GM21717 (cell line): ENCODE data around the gene SREK1IP1.

Experiments used
- ATAC-seq: cut with Tn5 transposase; IDR thresholded peaks from one replicate; pipeline ENCODE4 v1.9.1; 2021; ENCODE audit warnings: mild to moderate bottlenecking, moderate library complexity; ENCODE audit not compliant: unreplicated experiment

The SREK1IP1 gene

GRCh38 chr5:64768358-64769312 is at the start of gene SREK1IP1, which contains the start of gene CWC27:
TSS of gene SREK1IP1 (minus strand) at chr5:64768691. CDS start at chr5:64768517, 174 bp downstream.
TSS of gene CWC27 (plus strand) at chr5:64768930. CDS start at chr5:64769147, 217 bp downstream.
- peak; percentile 99 for ATAC-seq

GRCh38 chr5:64818245-64818644 is 49.8 kb upstream of the SREK1IP1 start:
- no peak for ATAC-seq

GRCh38 chr5:64814073-64814472 is 45.6 kb upstream of the SREK1IP1 start:
- peak; percentile 99 for ATAC-seq

- ATAC-seq = peak; percentile 47
Observed at GRCh38 chr5:64811050-64811640, 42.7 kb upstream of the SREK1IP1 start.

- ATAC-seq = no peak
Observed at GRCh38 chr5:64807520-64807919, 39.0 kb upstream of the SREK1IP1 start.

GRCh38 chr5:64806537-64806936 is 38.0 kb upstream of the SREK1IP1 start:
- ATAC-seq = no peak

- ATAC-seq = no peak
Observed at GRCh38 chr5:64800926-64801325, 32.4 kb upstream of the SREK1IP1 start.

GRCh38 chr5:64796301-64796700 is 27.8 kb upstream of the SREK1IP1 start:
- no peak for ATAC-seq

GRCh38 chr5:64794053-64794770 is 25.7 kb upstream of the SREK1IP1 start:
- no peak for ATAC-seq

GRCh38 chr5:64792469-64792868 is 24.0 kb upstream of the SREK1IP1 start:
- no peak for ATAC-seq

GRCh38 chr5:64790210-64790609 is 21.7 kb upstream of the SREK1IP1 start:
- no peak for ATAC-seq

- no peak for ATAC-seq
Observed at GRCh38 chr5:64789457-64789856, 21.0 kb upstream of the SREK1IP1 start.

- no peak for ATAC-seq
Observed at GRCh38 chr5:64788156-64788555, 19.7 kb upstream of the SREK1IP1 start.

- no peak for ATAC-seq
Observed at GRCh38 chr5:64786372-64786771, 17.9 kb upstream of the SREK1IP1 start.

- ATAC-seq = peak; percentile 76
Observed at GRCh38 chr5:64784451-64785025, 16.0 kb upstream of the SREK1IP1 start.

GRCh38 chr5:64775291-64775690 is 6.8 kb upstream of the SREK1IP1 start:
- no peak for ATAC-seq

- peak; percentile 52 for ATAC-seq
Observed at GRCh38 chr5:64773533-64773932, 5.0 kb upstream of the SREK1IP1 start.

- ATAC-seq = no peak
Observed at GRCh38 chr5:64771736-64772135, 3.2 kb upstream of the SREK1IP1 start.

- ATAC-seq = no peak
Observed at GRCh38 chr5:64769855-64770254, 1.4 kb upstream of the SREK1IP1 start.

- ATAC-seq = peak; percentile 13
Observed at GRCh38 chr5:64767959-64768357, 533 bp downstream of the SREK1IP1 start.

- no peak for ATAC-seq
Observed at GRCh38 chr5:64766941-64767340, 1.6 kb downstream of the SREK1IP1 start.
